Epithelial cell of esophagus (primary cell): ENCODE data around the gene TRIM32.

ENCODE experiments used
- DNase-seq: peaks from one replicate; pipeline ENCODE4 v3.0.0; 2010; ENCODE audit warnings: low read depth
- H3K4me3 ChIP-seq: 2 replicates; pipeline ENCODE4 v1.5.1; 2011; ENCODE audit warnings: mild to moderate bottlenecking, low read length, control low read depth
- TF ChIP-seq, protein P1 (sequence below): IDR thresholded peaks from 2 replicates; pipeline ENCODE4 v1.5.1; 2011; ENCODE audit warnings: low read depth, mild to moderate bottlenecking, low read length, control low read depth, inconsistent platforms; ENCODE audit not compliant: insufficient read depth; ENCODE audit errors: missing control alignments

TRIM32 gene

DNA sequence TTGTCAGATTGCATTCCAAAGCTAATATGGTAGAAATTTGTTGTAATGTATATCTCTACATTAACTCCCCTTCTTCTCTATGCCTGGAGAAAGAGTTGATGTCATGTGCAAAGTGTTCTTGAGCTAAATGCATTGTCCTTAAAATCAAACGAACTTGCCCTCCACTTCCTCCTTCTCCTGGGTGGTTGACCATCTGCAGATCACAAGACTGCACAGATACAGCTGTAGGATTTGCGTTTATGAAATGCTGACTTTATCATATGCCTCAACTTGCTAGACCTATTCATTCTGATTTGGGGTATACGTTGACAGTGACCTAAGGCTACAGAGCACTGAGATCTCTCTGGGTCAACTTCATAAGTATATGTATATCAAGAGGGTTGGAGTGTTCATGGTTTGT is 8.3 kb downstream of the TRIM32 start:
- TF ChIP-seq, protein P1, sequence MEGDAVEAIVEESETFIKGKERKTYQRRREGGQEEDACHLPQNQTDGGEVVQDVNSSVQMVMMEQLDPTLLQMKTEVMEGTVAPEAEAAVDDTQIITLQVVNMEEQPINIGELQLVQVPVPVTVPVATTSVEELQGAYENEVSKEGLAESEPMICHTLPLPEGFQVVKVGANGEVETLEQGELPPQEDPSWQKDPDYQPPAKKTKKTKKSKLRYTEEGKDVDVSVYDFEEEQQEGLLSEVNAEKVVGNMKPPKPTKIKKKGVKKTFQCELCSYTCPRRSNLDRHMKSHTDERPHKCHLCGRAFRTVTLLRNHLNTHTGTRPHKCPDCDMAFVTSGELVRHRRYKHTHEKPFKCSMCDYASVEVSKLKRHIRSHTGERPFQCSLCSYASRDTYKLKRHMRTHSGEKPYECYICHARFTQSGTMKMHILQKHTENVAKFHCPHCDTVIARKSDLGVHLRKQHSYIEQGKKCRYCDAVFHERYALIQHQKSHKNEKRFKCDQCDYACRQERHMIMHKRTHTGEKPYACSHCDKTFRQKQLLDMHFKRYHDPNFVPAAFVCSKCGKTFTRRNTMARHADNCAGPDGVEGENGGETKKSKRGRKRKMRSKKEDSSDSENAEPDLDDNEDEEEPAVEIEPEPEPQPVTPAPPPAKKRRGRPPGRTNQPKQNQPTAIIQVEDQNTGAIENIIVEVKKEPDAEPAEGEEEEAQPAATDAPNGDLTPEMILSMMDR: no peak
- no peak for DNase-seq
- no peak overlapping the region for H3K4me3 ChIP-seq

GRCh38 chr9:116697362-116697761 is 10.3 kb downstream of the TRIM32 start:
- DNase-seq: peak; percentile 46
- H3K4me3 ChIP-seq: no peak overlapping the region
- TF ChIP-seq, protein P1: no peak

DNA sequence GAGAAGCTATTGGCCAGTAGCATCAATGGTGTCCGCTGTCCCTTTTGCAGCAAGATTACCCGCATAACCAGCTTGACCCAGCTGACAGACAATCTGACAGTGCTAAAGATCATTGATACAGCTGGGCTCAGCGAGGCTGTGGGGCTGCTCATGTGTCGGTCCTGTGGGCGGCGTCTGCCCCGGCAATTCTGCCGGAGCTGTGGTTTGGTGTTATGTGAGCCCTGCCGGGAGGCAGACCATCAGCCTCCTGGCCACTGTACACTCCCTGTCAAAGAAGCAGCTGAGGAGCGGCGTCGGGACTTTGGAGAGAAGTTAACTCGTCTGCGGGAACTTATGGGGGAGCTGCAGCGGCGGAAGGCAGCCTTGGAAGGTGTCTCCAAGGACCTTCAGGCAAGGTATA is 10.8 kb downstream of the TRIM32 start:
- no peak for DNase-seq
- no peak overlapping the region for H3K4me3 ChIP-seq
- TF ChIP-seq, protein P1: no peak

- no peak overlapping the region for H3K4me3 ChIP-seq
- TF ChIP-seq, protein P1: no peak
- no peak for DNase-seq
Observed at GRCh38 chr9:116700279-116700678, 13.2 kb downstream of the TRIM32 start.

DNA sequence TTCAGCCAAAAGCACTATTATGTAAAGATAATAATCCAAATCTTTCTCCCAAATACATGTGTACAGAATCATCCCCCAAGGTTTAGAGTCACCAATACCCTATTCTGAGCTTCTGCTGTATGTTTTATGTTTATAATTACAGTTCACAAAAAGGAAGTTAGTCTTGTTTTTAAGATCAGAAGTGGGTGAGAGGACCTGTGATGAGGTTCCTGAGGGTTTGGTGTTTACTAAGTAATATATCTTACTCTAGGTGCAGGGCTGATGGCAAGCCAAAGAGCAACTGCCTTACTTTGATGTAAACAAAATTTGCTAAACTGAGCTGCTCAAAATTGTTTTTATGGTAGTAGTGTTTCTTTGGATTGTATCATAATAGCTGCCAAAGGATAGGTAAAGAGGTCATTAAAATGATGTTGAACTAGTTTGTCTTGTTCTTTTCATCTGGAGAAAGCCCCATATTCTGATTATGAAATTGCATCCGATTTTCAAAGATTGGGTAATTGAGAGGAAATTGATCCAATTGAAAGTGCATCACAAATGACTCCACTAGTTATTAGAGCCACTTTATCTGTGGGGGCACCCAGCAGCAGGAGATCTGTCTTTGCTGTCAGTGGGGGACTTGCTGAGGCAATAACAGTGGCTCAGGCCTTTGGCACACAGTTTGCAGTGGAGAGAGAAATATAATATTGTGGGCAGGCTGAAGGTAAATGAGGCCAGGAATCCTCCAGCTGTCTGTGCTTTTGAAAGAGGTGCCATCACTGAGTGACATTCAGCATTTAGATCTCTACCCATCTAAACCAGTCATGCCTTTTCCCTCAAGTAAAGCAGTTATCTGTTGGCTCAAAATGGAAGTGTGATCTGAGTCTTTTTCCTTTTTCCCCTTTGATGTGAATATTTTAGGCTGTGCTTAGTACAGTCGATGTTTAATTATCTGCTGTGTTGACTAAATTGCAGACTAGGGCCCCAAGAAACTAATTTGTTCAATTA is 14.1 kb downstream of the TRIM32 start:
- DNase-seq: peak; percentile 43
- TF ChIP-seq, protein P1: no peak
- no peak overlapping the region for H3K4me3 ChIP-seq

DNA sequence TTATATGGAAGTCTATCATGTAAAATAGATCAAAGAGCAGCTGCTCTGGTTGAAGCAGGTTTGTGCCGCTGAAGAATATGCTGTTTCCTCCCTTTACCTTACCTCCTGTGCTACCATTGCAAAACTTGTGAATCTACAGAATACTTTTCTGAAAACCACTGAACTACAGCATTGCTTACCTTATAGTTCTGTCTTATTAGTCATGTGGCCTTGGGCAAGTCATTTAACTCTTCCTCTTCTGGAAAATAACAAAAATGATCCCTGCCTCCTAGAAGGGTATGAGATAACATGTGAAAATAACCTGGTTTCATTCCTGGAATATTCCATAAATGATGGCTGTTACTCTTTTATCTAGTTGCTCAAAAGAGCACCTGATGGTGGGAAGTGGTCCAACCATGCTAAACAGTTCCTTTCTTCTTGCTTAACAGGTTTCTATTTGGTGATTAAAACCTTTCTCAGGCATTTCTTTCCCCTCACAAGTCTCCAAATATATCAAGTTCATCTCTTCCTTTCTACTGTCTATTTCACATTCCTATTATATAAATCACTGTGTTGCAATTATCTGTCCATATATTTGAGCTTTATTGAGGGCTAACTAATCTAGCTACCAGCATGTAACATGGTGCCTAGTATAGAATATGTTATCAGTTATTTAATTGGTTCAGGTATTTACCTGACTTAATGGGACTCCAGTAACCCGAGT is 15.0 kb downstream of the TRIM32 start:
- DNase-seq: peak; percentile 61
- TF ChIP-seq, protein P1: no peak
- no peak overlapping the region for H3K4me3 ChIP-seq
